ENCODE results near the gene OR2V2.
A peak's percentile ranks its signal among the peaks of the same experiment; 100 is the strongest.

OR2V2 gene

GRCh38 chr5:181145133-181145532 lies 2.3 kb upstream of the OR2V2 start:
- DNase-seq (ENCODE audit: low spot score) = no peak

- no peak for DNase-seq (ENCODE audit: low spot score)
These were observed 2.0 kb downstream of the OR2V2 start for GRCh38 chr5:181149355-181149754.

DNA sequence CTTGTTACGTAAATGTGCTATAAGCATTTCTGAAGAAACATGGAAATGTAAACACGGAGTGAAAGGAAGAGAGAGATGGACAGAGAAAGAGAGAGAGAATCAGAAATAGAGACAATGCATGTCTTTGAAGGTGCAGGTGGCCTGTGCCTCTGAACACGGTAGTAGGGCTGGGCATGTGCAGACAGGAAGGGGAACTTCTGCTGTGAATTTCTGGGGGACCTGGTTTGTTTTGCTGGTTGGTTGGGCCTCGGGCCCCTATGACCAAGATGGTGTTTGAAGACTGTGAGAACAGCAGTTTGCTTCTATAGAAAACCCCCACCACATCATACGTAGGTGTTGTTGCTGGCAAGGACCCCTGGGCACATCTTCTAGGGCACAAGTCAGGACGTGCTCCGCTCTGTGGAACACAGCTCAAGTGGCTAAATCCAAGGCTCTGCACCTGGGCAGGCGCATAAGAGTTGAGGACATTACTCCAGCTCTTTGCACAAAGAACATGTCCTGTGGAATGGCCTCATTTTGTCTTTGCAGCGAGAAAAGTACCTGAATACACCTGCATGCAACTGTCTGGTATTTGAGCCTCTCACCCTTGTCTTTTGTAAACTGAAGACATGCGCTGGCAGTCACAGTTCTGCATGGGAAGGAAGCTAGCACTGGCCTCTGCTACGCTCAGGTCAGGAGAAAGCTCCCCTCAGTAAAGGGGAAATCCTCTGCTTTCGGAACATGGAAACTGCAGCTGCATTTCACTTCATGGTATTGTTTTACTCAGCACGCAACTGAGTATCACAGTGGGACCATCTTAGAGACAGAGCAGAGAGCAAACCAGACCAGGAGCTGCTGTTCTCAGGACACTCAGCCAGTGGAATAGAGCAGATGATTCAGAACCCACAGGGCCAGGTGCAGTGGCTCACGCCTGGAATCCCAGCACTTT lies 2.7 kb downstream of the OR2V2 start:
- no peak for DNase-seq (ENCODE audit: low spot score)

DNA sequence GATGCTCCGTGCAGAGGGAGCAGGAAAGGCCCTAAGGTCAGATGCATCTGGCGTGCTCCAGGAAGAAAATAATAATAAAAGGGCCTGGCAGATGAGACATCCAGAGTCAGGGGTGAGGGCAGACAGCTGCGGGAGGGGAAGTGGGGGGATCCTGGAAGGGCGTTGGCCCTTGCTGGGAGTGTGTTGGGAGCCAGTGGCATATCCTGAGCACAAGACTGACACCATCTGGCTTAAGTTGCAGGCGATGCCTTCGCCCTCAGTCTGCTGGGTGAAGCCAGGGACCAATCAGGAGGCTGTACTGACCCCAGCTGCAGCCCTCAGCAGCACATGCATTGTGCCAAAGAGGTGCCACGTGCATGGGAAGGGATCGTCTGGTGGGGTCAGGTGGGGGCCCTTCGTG lies 3.8 kb downstream of the OR2V2 start:
- no peak for DNase-seq (ENCODE audit: low spot score)

GRCh38 chr5:181152406-181152805 lies 5.0 kb downstream of the OR2V2 start:
- no peak for DNase-seq (ENCODE audit: low spot score)

GRCh38 chr5:181153814-181154213 lies 6.4 kb downstream of the OR2V2 start:
- no peak for DNase-seq (ENCODE audit: low spot score)

DNA sequence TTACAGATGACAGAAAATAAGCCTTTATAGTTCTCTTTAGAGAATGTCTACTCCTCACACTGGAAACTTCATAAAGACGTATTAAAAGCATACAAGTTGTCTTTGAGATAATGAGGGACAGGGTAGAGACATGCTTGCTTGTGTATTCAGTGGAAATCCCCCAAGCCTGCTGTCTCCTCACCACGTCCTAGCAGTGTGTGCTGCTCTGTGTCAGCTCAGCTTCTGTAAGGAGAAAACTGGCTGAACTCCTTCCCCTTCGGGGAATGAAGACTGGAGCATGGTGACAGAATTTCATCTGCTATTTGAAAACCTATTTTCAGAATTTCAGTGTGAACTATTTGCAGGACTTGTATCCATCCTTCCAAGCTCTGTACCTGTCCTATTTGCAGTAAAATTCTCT lies 9.4 kb downstream of the OR2V2 start:
- no peak for DNase-seq (ENCODE audit: low spot score)

GRCh38 chr5:181158869-181159268 lies 11.5 kb downstream of the OR2V2 start:
- no peak for DNase-seq (ENCODE audit: low spot score)

DNA sequence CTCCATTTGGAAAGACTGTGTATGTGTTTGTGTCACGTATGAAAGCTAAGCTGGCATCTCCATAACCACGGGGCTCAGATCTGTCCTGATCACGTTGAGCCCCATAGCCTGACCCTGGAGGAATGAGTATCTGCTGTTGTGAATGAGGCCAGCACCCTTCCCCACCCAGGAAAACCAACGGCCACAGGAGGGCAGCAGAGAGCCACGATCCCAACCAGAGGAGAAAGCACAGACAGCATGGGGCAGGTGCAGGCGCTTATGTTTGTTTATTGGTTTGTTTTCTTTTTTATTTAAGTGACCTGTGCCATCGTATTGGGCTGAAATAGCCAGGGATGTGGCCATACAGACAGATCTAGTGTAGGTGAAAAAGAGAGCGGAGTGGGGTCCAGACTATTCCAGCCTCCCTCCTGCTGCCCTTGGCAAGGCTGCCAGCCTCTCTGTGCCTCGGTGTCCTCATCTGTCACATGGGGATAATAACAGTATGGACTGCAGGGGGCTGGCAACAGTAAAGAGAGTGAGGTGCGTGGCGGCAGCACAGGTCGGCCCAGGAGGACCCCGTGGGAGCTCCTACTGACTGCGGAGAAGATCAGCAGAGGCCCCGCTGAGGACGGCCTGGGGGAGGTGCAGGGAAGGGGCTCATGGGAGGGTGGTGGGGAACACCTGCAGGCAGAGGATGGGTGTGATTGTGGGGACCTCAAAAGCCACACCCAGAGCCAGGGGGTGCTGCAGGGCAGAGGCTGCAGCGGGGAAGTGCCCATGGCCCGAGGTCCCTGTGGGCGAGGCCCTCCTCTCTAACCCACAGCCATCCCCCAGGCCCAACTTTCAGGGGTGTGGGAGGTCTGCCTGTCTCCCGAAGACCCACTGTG lies 12.1 kb downstream of the OR2V2 start:
- DNase-seq (ENCODE audit: low spot score) = peak; percentile 83

DNA sequence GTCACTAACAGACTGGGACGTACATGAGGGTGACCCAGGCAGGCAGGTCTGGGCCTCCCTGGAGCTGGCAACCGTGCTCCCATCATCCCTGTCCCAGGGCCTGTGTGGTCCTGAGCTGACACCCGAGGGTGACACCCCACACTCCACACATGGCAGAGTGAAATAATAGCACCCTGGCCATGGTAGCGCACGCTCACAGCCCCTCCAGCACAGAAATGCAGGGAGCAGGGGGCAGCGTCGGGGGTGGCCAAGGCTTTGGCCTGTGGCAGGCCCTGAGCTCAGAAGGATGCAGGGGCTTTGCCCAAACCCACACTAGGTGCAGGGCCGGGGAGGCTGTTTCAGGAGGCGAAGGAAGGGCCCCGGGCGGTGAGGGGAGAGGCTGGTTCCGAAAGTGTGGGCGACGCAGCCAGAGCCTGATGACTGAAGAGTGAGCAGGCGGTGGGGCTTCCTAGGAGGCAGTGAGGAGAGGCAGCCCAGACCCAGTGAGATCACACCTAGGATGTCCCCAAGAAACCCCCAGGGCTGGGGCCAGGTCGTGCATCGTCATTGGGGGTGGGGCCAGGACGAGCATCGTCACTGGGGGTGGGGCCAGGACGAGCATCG lies 12.9 kb downstream of the OR2V2 start:
- peak; percentile 63 for DNase-seq (ENCODE audit: low spot score)

DNA sequence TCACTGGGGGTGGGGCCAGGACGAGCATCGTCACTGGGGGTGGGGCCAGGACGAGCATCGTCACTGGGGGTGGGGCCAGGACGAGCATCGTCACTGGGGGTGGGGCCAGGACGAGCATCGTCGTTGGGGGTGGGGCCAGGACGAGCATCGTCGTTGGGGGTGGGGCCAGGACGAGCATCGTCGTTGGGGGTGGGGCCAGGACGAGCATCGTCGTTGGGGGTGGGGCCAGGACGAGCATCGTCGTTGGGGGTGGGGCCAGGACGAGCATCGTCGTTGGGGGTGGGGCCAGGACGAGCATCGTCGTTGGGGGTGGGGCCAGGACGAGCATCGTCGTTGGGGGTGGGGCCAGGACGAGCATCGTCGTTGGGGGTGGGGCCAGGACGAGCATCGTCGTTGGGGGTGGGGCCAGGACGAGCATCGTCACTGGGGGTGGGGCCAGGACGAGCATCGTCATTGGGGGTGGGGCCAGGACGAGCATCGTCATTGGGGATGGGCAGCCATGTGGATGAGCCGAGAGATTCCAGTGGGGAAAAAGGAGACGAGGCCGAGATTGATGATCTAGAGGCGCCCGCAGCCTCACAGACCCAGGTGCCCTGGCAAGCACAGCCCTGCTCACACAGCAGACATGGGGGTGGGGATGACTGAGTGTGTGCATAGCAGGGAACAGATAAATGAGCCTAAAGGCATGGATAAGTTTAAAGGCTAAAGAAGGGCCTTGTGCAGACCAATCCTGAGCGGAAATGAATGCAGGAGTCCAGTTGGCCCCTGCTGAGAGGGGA lies 13.6 kb downstream of the OR2V2 start:
- peak; percentile 78 for DNase-seq (ENCODE audit: low spot score)

- no peak for DNase-seq (ENCODE audit: low spot score)
These were observed 14.3 kb downstream of the OR2V2 start for GRCh38 chr5:181161534-181162175.

- DNase-seq (ENCODE audit: low spot score) = no peak
These were observed 16.2 kb downstream of the OR2V2 start for GRCh38 chr5:181163487-181164075.

DNA sequence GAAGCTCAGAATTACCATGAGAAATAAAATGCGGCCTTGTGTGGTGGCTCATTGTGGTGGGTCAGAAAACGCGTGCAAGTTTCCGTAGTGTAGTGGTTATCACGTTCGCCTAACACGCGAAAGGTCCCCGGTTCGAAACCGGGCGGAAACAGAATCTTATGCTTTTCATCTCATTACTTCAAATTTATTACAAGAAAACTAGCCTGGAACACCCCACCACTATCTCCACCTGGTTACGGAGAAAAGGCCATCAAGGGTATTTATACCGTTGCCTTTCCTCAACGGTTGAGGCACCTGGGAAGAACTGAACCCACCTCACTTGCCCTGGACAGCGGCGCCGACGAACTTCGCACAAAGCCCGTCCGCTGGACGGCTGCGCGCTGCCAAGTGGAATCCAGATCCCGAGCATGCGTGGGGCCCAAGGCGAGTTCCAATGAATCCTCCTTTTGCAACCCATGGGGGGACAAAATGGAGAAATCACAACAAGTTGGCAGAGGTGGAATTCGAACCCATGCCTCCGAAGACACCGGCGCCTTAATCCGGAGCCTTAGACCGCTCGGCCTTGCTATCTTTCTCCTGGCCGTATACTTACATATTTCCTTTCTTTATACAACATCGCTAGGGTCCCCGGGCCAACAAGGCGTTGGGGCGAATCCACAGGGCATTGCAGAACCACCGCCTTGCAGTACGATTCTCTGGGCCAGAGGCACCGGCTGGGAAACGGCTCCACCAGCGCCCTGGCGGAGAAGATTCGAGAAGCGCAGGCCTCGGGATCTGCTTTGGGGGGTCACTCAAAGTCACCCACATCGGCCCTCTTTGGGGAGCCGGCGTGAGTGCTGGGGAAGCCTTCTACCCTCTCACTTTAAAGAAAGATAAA lies 16.9 kb downstream of the OR2V2 start:
- no peak for DNase-seq (ENCODE audit: low spot score)

GRCh38 chr5:181166812-181167733 lies 19.7 kb downstream of the OR2V2 start:
- DNase-seq (ENCODE audit: low spot score) = no peak

GRCh38 chr5:181167814-181168488 lies 20.6 kb downstream of the OR2V2 start:
- DNase-seq (ENCODE audit: low spot score) = no peak

- DNase-seq (ENCODE audit: low spot score) = no peak
These were observed 21.3 kb downstream of the OR2V2 start for GRCh38 chr5:181168595-181169118.

Measured in AG20443 (cell line).